KOPT-K1 (cell line): Measurements from ENCODE around the gene AUTS2.

Experiments used
- H3K27ac ChIP-seq: fragments of 200-600 bp; sonication (generic); 2 replicates; pipeline ENCODE4 v1.5.1; 2016; ENCODE audit warnings: antibody characterized with exemption, mild to moderate bottlenecking, low read depth, low read length; ENCODE audit not compliant: poor library complexity, severe bottlenecking
- H3K36me3 ChIP-seq: fragments of 200-600 bp; sonication (generic); 2 replicates; pipeline ENCODE4 v1.5.1; 2017; ENCODE audit warnings: antibody characterized with exemption, mild to moderate bottlenecking, low read length, moderate library complexity; ENCODE audit not compliant: insufficient read depth
- H3K9me3 ChIP-seq: fragments of 200-600 bp; sonication (generic); 2 replicates; pipeline ENCODE4 v1.5.1; 2017; ENCODE audit warnings: antibody characterized with exemption, low read length, mild to moderate bottlenecking; ENCODE audit not compliant: insufficient read depth, poor library complexity, severe bottlenecking

Gene AUTS2

DNA sequence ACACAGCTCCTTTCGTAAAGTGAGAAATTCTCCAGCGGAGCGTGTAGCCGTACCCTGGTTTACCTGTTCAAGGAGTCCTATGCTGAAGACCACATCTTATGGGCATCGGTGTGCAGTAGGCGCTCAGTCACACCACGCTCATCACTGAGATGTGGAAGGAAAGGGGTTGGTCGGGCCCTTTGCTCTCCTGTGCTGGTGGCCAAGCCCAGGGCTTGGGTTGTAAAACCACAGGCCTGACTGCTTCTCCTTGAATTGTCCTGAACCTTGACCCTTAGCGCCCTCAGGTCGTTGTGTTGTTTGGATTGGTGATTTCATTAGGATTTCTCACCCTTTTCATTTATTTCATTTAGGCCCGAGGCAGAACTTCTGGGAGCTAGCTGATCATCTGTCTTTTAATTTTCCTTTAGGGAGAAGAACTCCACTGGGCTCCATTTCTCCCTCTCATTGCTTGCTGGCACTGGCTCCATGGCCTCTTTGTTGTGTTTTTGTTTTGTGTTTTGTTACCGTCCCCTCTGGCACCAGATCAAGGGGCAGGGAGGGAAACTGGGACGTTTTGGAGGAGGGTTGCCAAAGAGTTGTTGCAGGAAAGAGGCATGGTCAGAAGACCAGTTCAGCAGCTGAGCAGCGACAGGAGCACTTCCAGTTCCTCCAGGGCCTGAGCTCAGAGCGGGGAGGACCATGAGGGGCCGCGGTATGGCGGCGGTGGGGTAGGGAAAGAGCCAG is 1022.2 kb downstream of the AUTS2 start:
- no peak overlapping the region for H3K27ac ChIP-seq

DNA sequence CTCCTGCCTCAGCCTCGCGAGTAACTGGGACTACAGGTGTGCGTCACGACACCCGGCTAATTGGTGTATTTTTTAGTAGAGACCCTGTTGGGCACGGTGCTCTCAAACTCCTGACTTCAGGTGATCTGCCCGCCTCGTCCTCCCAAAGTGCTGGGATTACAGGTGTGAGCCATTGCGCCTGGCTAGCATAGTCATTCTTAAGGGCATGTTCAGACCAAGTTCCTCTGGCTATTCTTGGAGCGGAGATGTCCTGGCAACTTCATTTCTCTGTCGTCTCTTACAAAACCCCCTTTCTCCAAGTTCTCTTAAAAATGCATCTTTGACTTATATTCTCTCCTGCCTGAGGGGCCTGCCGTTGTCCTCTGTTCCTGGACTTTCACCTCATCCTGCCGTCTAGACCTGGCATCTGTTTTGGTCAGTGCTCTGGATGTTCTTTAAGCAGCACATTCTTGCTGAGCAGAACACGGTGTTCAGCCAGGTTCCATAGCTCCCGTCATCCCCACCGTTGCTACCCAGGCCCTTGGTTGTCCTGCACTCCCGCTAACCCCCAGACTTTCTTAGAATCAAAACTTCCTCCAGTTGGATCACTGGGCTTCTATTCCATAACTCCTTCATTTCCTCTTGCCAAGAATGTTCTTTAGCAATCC is 1023.8 kb downstream of the AUTS2 start:
- Histone ChIP-seq H3K9me3 (peaks cover 4% of the 10 kb centered on the region), H3K36me3 (no peaks in the 10 kb centered on the region), H3K27ac (no peak overlapping the region)

More for the DNA sequence above, 1022.2 kb downstream of the AUTS2 start:
- no peaks in the 10 kb centered on the region for H3K36me3 ChIP-seq
- peaks cover 4% of the 10 kb centered on the region for H3K9me3 ChIP-seq

GRCh38 chr7:70622936-70623335 is 1024.7 kb downstream of the AUTS2 start:
- Histone ChIP-seq H3K27ac (no peak overlapping the region), H3K9me3 (peaks cover 4% of the 10 kb centered on the region), H3K36me3 (no peaks in the 10 kb centered on the region)

GRCh38 chr7:70624500-70625103 is 1026.3 kb downstream of the AUTS2 start:
- no peaks in the 10 kb centered on the region for H3K36me3 ChIP-seq
- no peak overlapping the region for H3K27ac ChIP-seq
- H3K9me3 ChIP-seq = peaks cover 4% of the 10 kb centered on the region

DNA sequence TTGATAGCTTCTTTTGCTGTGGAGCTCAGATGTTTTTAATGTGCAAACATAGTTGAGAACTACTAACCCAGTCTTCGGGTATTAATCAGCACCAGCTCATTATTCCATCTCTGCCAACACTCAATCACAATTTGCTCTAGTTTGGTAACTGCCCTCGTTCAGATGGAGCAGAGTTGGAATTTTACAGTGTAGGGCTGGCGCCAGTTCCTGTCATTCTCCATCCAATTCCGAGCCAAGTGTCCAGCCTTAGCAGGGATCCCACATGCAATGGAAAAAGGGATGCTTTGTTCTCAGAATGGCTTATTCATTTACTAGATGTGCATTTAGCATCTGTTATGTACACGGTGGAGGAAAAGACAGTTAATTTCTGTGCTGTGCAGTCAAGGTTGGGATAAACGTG is 1029.2 kb downstream of the AUTS2 start:
- no peaks in the 10 kb centered on the region for H3K36me3 ChIP-seq
- H3K27ac ChIP-seq = no peak overlapping the region
- no peaks in the 10 kb centered on the region for H3K9me3 ChIP-seq

DNA sequence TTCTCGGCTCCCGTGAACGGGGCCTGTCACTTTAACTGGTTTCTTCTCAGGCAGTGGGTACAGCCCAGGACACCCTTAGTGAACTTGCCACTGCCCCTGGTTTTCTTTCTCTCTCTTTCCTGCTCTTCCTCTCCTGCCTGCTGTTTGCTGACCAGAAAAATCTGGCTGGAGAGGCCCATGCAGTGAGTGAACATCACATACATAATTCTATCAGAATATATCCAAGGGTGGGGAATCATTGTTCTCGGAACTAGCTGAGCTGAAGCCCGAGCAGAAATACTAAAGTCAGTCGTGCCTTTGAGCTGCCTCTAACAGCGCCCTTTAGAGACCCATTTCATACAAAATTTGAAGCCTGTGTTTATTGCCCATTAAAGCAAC is 1032.2 kb downstream of the AUTS2 start:
- H3K9me3 ChIP-seq = peaks cover under 1% of the 10 kb centered on the region
- H3K27ac ChIP-seq = no peak overlapping the region
- no peaks in the 10 kb centered on the region for H3K36me3 ChIP-seq

GRCh38 chr7:70630818-70631457 is 1032.7 kb downstream of the AUTS2 start:
- Histone ChIP-seq H3K36me3 (no peaks in the 10 kb centered on the region), H3K27ac (no peak overlapping the region), H3K9me3 (peaks cover 5% of the 10 kb centered on the region)

GRCh38 chr7:70631718-70632117 is 1033.4 kb downstream of the AUTS2 start:
- Histone ChIP-seq H3K36me3 (no peaks in the 10 kb centered on the region), H3K27ac (no peak overlapping the region), H3K9me3 (peaks cover 5% of the 10 kb centered on the region)

DNA sequence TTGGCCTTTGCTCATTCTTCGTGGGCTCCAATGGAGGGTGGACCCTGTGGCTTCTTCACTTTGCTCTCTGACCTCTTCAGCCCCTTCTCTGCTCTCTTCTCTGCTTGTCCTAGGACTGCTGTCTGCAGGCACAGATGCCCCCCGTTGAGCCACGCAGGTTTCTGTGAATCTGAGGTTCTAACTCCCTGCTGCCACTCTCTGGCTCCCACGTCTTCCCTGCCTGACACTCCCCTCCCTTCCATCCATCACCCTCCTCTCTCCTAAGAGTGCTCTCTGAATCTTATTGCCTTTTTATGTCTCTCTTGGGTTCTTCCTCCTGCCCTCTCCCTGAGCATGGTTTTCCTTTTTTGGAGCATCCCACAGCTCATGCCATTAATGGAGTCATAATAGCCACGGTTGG is 1034.1 kb downstream of the AUTS2 start:
- no peaks in the 10 kb centered on the region for H3K36me3 ChIP-seq
- no peak overlapping the region for H3K27ac ChIP-seq
- peaks cover 5% of the 10 kb centered on the region for H3K9me3 ChIP-seq

- H3K9me3 ChIP-seq = peaks cover 5% of the 10 kb centered on the region
Measured at GRCh38 chr7:70634071-70634470, 1035.8 kb downstream of the AUTS2 start.

DNA sequence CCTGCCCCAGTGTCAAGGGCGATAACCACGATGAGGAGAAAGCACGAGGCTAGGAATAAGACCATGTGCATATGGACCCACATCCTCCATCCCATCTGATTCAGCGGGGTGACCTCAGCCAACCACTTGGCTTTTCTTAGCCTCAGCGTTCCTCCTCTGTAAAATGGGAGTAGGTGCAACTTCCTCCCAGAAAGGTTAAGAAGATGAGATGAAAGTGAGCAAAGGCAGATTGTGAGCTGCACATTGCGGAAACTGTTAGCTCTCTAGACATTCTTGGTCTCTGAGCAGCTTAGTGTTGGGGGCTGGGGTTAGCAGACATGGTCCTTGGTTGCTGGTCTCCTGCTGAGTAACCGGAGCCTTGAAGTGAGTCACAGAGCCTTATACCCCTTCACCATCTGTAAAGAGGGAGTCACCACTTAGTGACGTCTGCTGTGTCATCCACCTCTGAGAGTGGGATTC is 1036.4 kb downstream of the AUTS2 start:
- no peak overlapping the region for H3K27ac ChIP-seq
- H3K36me3 ChIP-seq = no peaks in the 10 kb centered on the region
- H3K9me3 ChIP-seq = peaks cover 5% of the 10 kb centered on the region

More at GRCh38 chr7:70634071-70634470, 1035.8 kb downstream of the AUTS2 start:
- H3K36me3 ChIP-seq = no peaks in the 10 kb centered on the region
- no peak overlapping the region for H3K27ac ChIP-seq

DNA sequence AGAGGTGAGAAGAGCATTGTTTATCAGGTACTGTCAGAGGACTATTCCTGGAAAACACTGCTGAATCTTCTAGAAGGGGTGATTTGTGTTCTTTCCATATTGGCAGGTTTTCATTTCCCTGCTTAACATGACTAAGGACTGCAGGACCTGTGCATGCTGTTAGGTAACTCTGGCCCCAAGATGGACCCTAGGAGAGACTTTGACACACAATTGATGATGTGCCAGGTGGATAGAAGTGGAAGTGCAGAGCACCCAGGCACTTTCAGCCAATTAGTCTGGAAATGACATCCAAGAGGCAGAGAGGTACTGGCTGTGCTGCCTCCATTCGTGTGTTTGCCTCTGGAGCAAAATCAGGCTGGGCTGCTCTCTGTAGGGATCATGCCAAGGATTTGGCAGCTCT is 1037.4 kb downstream of the AUTS2 start:
- Histone ChIP-seq H3K27ac (no peak overlapping the region), H3K36me3 (no peaks in the 10 kb centered on the region), H3K9me3 (peaks cover 5% of the 10 kb centered on the region)

DNA sequence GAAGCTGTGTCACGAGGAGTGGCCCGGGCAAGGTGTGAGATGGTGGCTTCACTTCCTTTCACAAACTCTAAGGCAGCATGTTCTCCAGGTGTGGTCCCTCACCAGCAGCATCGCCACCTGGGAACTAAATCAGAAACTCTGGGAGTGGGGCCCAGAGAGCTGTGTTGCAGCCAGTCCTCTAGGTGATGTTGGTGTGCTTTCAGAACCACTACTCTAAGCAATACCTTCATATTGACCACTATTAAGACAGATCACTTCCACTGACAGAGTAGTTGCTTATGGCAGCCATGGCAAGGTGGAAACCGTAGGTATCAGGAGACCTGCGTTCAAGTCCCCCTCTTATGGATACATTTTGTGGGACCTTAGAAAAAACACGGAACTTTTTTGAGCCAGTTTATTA is 1037.9 kb downstream of the AUTS2 start:
- Histone ChIP-seq H3K36me3 (no peaks in the 10 kb centered on the region), H3K9me3 (peaks cover 5% of the 10 kb centered on the region), H3K27ac (no peak overlapping the region)

GRCh38 chr7:70637726-70638125 is 1039.5 kb downstream of the AUTS2 start:
- Histone ChIP-seq H3K27ac (no peak overlapping the region), H3K9me3 (peaks cover 18% of the 10 kb centered on the region), H3K36me3 (no peaks in the 10 kb centered on the region)
